Progenitor cell of endocrine pancreas (in vitro differentiated cells): ENCODE data around the gene CRELD2. TPM values are rescaled to one million over a fixed set of nuclear protein-coding genes. Genes with fewer than 3 reads are reported as not detected.
A peak's percentile ranks its signal among the peaks of the same experiment; 100 is the strongest.

ENCODE experiments used
- DNase-seq: peaks from one replicate; pipeline ENCODE4 v3.0.0; 2021; ENCODE audit warnings: low spot score; ENCODE audit not compliant: unreplicated experiment
- H3K27ac Mint-ChIP-seq: 2 replicates; pipeline ENCODE4 v1.8.0; 2021; ENCODE audit warnings: mild to moderate bottlenecking, moderate library complexity, mixed read lengths
- H3K27me3 Mint-ChIP-seq: 2 replicates; pipeline ENCODE4 v1.8.0; 2021; ENCODE audit warnings: mixed read lengths
- H3K36me3 Mint-ChIP-seq: 2 replicates; pipeline ENCODE4 v1.8.0; 2022; ENCODE audit warnings: mixed read lengths; ENCODE audit not compliant: insufficient read depth
- H3K4me1 Mint-ChIP-seq: 2 replicates; pipeline ENCODE4 v1.8.0; 2021; ENCODE audit warnings: low read depth, mixed read lengths
- H3K4me3 Mint-ChIP-seq: 2 replicates; pipeline ENCODE4 v1.8.0; 2021; ENCODE audit warnings: low read depth, mild to moderate bottlenecking, moderate library complexity, mixed read lengths
- H3K9me3 Mint-ChIP-seq: 2 replicates; pipeline ENCODE4 v1.8.0; 2021; ENCODE audit warnings: low read depth, mixed read lengths
- CTCF ChIP-seq: fragments of 200-600 bp; sonication (generic); IDR thresholded peaks from one replicate; pipeline ENCODE4 v1.5.0; 2021; ENCODE audit warnings: antibody characterized with exemption, mild to moderate bottlenecking; ENCODE audit not compliant: unreplicated experiment
- total RNA-seq: library from RNA; stranded (reverse); gene quantifications from 2 replicates; pipeline ENCODE4 v1.2.1, GENCODE V29; 2021

The CRELD2 gene
- total RNA-seq, 1 donor from 2014 or later = 42.2 TPM

DNA sequence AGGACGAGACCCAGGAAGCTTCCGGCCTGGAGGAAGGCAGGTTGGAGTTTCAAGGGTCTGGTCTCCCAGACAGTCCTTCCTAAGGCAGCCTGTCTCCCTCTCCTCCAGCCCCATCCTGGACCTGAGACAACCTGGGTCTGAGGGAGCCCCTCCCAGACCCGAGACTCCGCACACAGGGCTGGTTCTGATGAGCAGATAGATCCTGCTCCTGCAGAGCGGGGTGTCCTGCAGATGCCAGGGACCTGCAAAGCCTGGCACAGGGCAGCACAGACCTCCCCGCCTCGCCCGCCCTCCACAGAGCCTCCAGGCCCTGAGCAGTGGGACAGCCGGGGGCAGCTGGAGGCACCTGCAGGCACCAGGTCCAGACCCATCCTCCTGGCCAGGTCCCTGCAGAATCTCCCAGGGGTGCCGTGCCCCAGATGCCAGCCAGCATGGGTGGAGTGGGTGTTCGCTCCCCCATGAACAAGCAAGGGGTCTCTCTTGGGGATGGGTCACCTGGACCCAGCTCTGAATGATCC, 49.9 kb downstream of the CRELD2 start:
- peaks cover 6% of the 10 kb centered on the region for H3K4me1 Mint-ChIP-seq

GRCh38 chr22:49968831-49969661, 50.6 kb downstream of the CRELD2 start:
- Mint-ChIP-seq H3K36me3 (no peaks in the 10 kb centered on the region), H3K4me1 (peaks cover 6% of the 10 kb centered on the region), H3K27me3 (peaks cover 7% of the 10 kb centered on the region), H3K27ac (no peak overlapping the region), H3K9me3 (no peaks in the 10 kb centered on the region), H3K4me3 (no peak overlapping the region)
- no peak for DNase-seq
- no peak for TF ChIP-seq CTCF

More for the DNA sequence above, 49.9 kb downstream of the CRELD2 start:
- Mint-ChIP-seq H3K36me3 (peaks cover 2% of the 10 kb centered on the region), H3K4me3 (no peak overlapping the region), H3K27ac (peak overlapping the region; percentile 88), H3K27me3 (peaks cover 7% of the 10 kb centered on the region), H3K9me3 (no peaks in the 10 kb centered on the region)
- no peak for TF ChIP-seq CTCF
- no peak for DNase-seq

DNA sequence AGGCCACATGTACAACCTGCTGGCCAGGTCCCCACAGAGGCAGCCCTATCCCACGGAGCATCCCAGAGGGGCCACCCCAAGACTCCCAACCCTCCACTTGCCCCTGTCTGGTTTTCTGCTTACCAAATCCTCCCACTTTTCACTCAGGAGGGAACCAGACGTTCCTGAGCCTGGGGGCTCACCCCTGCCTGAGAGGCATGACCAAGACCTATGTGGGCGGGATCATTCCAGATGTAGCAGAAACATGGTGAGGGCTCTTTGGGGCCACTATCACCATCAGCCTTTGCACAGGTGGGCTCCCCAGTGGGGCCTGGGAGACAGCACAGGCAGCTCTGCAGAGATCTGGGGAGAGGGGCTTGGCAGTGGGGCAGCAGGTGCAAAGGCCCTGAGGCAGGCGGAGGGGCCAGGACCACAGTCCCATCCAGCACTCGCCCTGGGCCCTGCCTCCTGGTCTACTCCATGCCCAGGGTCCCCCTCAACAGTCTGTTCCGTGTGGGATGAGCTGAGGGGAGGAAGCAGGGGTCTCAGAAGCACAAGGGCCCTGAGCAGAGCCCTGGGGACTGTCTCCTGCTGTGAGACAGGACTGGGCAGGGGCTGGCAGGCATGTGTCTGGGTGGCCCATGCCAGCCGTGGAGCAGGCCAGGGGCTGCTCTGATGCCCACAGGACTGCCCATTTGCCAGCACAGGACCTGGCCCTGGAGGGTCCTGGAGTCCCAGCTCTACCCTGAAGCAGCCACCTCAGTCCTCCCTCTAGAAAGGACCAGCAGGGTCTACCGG, 51.5 kb downstream of the CRELD2 start:
- no peaks in the 10 kb centered on the region for H3K9me3 Mint-ChIP-seq
- DNase-seq = no peak
- peaks cover 7% of the 10 kb centered on the region for H3K27me3 Mint-ChIP-seq
- H3K36me3 Mint-ChIP-seq = no peaks in the 10 kb centered on the region
- H3K4me3 Mint-ChIP-seq = no peak overlapping the region
- peaks cover 6% of the 10 kb centered on the region for H3K4me1 Mint-ChIP-seq
- TF ChIP-seq CTCF = no peak
- H3K27ac Mint-ChIP-seq = no peak overlapping the region

- H3K27ac Mint-ChIP-seq = peak overlapping the region; percentile 96
- no peaks in the 10 kb centered on the region for H3K9me3 Mint-ChIP-seq
- no peak for TF ChIP-seq CTCF
- DNase-seq = peak; percentile 57
- H3K4me1 Mint-ChIP-seq = peaks cover 6% of the 10 kb centered on the region
- peak overlapping the region; percentile 62 for H3K4me3 Mint-ChIP-seq
- no peaks in the 10 kb centered on the region for H3K36me3 Mint-ChIP-seq
- H3K27me3 Mint-ChIP-seq = peaks cover 12% of the 10 kb centered on the region
These were observed 52.2 kb downstream of the CRELD2 start for GRCh38 chr22:49970528-49971231.
